ENCODE data around the gene KCNJ12.
"Not testable (repeated sequence)": the region's sequence is repeated elsewhere in the genome, so short reads cannot be mapped to it uniquely, and the experiment has no call there.

KCNJ12 gene

DNA sequence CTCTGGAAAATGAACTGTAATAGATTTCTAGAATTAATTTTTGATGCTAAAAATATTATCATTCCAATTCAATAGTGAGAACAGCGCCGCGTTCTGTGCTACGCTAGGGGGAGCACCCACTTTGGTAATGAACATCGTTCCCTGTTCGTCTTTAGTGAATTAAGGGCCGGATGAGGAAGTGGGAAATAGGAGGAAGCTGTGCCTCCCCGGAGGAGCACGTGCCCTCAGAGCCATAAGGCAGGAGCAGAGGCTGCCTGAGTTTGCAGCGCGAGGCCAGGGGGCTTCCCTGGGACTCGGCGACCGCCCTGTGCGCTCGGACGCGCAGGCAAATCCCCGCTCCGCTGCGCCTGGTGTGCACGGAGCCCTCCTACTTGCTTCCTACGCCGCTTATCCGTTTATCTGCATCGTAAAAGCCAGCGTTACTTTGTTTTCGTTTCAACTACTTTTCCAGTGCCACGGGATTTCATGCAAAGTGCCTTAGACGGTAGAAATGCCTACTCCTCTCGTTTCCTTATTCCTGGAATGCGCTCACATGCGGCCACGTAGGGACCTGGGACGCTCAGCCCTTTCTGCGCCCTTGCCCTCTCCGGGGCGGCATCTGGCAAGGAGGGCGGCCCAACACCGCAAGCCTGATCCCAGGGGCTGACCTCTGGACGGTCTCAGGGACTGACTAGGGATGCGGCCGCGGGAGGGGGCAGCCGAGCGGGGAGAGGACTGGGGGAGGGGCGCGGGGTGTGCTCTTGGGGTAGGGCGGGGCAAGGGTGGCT is 76.4 kb downstream of the KCNJ12 start:
- DNase-seq (ENCODE audit: low read depth in 2 of 2), result no peak

DNA sequence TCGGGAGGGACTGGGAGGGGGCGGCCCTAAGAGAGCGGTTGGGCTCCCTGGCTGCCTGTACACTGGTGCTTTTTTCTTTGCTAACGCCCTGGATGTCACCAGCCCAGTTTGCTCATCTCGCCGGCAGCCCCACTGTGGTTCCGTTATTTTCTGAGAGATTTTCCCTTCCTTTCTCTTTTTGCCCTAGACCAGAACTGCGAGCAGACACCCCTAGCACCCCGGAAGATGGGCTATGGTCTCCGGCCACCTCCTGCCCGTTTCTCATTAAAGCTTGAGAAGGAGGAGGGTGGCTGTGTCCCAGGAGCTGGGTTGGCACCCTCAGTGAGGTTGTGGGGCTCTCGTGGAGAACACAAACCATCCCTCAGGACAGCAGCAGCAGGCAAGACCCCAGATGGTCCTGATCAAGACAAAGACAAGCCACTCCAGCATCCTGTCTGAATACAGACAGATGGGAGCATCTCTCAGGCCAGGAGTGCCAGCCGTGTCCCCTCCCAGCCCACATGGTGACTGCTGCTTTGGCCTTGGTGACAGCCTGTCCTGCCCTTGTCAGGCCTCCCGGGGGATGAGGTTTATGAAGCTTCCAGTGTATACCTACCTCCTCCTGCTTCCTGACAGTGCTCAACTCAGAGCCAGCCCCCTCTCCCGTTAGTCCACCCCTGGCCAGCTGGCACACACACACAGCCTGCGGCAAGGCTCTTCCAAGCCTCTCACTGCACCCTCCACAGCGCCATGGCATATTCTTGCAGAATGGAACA is 77.2 kb downstream of the KCNJ12 start:
- no peak for DNase-seq (ENCODE audit: low read depth in 2 of 2)

DNA sequence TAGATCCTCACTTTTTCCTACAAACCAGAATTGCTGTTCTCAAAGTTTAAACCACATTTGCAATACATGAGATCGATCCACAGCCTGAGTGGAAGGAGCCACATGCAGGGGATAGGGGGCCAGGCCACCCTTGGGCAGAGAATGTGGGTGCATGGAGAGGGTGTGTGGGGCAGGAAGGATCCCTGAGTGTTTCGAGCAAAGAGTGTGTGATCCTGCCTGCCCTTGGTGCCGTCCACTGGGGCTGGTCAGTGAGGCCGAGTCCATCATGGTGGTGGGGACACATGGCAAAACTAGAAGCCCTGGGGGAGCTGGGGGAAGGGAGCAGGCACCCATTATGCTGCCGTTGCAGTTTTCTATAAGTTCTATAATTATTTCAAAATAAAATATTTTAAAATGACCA is 77.8 kb downstream of the KCNJ12 start:
- not testable (repeated sequence) for DNase-seq (ENCODE audit: low read depth in 2 of 2)

DNA sequence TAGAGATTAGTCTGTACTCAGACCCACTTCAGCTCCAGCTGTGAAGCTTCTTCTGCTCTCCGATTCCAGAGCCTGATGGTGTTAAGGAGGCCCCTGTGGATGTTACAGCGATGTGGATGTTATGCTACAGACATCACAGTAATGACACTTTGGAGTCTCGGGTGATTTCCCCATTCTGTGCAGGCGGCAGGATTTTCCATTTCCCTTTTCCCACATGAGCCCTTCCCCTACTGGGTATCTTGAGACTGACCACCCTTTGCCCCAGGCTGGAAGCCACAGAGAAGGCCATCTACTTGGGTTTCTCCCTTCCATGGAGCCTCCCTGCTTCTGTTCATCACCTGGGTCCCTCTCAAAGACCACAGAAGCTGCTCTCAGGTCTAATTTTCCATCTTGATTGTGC is 78.3 kb downstream of the KCNJ12 start:
- DNase-seq (ENCODE audit: low read depth in 2 of 2), result no peak

DNA sequence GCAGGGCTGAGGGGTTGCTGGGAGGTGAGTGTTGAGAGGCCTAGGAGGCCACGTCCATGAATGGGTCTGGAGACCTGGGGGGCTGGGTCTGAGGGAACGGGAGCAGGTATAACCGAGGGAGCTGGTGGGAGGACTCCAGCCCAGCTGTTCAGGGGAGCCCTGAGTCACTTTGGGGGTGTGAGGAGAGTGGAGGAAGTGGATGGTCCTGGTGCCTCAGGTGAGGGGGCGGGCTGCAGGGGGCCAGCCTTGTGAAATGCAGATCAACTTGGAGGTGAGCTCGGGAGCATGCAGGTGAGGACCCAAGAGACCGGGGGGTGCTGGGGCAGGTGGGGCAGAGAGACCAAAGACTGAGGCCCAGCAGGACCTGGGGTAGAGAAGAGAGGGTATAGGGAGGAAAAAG is 79.6 kb downstream of the KCNJ12 start:
- DNase-seq (ENCODE audit: low read depth in 2 of 2), result no peak

DNA sequence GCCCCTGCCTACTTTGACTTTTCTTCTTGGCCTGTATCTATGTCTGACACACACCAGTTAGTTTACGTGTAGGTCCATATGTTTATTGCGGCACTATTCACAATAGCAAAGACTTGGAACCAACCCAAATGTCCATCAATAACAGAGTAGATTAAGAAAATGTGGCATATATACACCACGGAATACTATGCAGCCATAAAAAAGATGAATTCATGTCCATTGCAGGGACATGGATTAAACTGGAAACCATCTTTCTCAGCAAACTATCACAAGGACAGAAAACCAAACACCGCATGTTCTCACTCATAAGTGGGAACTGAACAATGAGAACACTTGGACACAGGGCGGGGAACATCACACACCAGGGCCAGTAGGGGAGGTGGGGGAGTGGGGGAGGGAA is 80.3 kb downstream of the KCNJ12 start:
- DNase-seq (ENCODE audit: low read depth in 2 of 2), result not testable (repeated sequence)

DNA sequence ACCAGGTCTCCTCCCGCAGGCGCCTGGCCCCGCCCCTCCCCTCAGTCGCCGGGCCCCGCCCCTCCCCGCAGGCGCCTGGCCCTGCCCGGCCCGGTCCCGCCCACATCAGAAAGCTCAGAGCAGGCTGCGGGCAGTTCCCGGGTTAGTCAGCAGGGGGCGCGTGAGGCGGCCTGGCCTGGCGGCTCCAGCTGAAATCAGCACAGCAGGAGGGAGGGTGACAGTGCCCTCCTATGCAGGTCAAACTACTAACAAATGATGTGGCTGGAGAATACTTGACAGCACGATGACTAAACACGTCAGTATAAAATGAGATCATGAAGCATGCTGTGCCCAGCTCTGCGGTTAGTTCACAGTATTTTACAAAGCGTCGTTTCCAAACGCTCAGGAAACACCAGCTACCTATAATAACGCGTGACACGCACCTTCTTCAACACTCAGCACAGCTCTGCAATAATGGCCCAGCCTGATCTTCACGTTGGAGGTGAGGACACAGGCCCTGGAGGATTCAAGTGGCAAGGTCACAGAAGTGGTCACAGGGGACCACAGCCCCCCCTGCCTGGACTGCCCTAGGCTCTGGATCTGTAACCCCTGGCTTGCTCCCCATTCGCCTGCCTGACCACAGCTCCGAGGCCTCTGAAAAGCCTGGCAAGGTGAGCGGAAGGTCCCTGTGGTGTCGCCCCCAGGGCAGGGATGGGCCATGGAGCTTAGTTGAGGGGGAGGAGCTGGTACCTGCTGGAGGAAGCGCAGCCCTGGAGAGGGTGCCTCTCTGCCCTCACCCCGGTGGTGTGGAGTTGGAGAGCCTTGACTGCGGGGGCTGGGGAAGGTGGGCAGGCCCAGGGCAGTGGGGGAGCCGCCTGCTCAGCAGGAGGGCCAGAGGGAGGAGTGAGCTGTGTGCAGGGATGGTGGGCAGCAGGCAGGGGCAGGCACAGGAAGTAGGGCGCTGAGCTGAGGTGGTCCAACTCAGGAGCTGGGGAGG is 81.2 kb downstream of the KCNJ12 start:
- peak; percentile 84 to 88 for DNase-seq (ENCODE audit: low read depth in 2 of 2)

DNA sequence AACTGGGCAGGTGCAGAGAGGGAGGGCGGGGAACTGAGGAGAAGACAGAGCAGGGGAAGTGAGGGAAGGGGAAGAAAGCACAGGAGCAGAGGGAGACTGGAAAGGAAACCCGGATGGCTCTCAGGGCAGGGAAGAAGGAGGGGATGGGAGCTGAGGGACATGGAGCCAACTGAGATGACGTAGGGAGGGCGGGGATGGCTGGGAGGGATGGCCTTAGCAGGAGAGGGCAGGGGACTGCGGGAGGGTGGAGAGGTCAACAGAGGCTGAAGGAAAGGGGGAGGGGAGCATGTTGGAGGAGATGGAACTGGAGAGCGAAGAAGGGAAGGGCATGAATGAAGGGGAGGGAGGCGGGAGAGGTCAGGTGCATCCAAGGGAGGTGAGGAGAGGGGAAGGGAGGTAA is 81.9 kb downstream of the KCNJ12 start:
- no peak for DNase-seq (ENCODE audit: low read depth in 2 of 2)

DNA sequence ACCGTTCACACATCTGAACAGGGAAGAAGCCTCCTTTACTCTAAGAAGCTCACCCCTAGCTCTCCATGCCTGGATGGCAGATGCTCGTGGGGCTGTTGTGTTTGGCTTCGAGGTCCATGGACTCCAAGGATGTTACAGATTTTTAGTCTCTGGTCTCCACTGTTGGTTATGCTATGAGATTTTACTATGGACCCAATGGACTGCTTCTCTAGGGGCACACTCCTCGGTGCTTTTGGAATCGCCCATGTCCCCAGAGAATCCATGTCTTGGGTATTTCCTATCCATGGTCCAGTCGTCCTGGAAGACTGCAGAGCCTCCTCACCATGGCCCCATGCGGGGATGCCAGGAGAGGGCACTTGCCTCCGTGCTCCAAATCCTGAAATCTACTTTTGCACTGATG is 83.4 kb downstream of the KCNJ12 start:
- no peak for DNase-seq (ENCODE audit: low read depth in 2 of 2)

DNA sequence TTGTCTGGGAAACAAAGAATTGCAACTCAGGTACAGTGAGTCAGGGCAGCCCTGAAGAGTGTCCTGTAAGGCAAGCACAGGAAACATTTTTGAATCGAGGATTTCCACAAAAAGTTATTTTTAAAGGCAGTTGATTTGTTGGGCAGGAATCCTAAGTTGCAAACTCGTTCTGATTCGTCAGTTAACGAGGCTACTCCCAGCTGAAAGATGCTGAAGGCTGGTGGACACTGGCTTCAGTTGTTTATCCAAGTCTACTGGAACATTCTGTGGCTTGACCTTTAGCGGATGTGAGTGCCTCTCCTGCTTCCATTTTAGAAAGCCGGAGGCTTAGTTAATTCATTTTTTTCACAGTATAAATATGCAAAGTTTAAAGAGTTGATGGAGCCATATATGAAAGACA is 84.2 kb downstream of the KCNJ12 start:
- DNase-seq (ENCODE audit: low read depth in 2 of 2), result no peak

DNA sequence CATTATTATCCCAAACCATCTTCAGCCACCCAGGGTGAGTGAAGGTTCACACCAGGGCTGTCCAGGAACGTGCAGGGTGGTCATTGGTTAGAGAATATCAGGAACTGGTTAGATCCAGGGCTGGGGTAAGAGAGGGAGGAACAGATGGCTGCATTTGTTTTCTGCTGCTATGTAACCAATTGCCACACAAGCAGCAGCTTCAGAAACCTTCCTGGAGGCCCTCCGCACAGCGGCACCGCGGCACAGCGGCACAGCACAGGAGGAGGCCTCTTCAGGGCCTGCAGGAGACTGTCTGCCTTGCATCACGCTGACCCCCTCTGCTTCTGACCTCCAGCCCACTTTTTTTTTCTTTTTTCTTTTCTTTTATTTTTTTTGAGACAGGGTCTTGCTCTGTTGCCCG is 86.1 kb downstream of the KCNJ12 start:
- no peak for DNase-seq (ENCODE audit: low read depth in 2 of 2)

DNA sequence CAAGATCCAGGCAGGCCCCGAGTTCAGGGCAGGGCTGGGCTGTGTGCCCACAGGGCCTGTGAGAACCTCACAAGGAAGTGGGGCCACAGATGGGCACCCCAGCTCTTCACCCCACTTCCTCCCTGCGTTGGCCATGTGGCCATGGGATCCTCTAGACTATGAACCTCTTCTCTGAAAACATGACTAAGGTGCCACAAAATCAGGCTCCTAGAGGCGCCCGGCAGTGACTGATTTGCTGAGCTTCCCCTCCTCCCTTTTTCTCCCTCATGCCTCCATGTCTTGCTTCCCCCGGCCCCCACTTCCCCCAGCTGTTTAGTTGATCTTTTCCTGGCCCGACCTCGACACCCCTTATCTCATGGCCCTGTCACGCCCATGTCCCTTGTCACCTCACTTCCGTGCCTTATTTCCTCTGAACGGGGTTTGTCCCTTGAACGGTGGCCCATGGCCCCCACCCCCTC is 87.1 kb downstream of the KCNJ12 start:
- no peak for DNase-seq (ENCODE audit: low read depth in 2 of 2)

DNA sequence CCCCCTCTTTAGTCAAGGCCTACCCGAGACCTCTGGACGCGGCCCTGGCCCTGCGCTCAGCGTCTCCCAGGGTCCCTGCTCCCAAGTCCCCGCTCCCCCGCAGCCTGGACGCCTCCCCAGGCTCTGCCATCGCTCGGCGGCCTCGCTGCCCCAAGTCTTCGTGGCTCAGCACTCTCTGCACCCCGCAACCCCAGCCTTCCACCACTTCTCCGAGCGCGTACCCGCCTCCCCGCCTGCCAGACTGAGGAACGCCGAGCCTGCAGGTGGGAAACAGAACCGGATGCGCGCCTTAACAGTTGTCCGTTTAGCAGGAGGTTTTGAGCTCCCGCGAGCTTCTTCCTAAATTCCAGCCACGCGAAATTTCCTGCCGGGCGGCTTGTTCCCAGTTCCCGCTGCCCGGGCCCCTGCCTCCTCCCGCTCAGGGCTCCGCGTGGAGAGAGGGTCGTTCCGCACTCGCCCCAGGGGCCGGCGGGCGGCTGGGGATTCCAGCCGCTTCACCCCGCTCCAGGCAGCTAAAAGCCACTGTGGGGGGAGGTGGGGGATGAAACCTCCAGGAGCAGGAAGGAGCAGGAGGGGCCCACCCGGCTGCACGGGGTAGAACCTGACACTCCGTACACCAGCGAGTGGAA is 87.7 kb downstream of the KCNJ12 start:
- no peak for DNase-seq (ENCODE audit: low read depth in 2 of 2)

DNA sequence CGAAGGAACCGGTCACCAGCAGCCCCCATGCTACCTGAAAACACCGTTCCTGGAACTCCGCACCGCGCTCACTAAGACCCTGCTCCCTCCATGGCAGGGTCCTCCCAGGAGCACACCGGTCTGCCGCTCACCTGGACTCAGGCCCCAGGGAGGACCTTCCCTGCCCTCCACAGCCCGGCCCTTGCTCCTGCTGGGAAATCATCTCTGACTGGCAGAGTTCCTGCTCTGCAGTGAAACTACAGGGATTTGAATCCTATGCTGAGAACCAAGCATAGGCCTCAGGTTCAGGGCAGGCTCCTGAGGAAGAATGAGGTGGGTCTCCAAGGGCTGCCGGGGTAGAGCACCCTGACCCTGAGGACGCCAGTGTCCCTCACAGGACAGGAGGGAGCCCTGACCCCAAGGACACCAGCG is 88.5 kb downstream of the KCNJ12 start:
- no peak for DNase-seq (ENCODE audit: low read depth in 2 of 2)

DNA sequence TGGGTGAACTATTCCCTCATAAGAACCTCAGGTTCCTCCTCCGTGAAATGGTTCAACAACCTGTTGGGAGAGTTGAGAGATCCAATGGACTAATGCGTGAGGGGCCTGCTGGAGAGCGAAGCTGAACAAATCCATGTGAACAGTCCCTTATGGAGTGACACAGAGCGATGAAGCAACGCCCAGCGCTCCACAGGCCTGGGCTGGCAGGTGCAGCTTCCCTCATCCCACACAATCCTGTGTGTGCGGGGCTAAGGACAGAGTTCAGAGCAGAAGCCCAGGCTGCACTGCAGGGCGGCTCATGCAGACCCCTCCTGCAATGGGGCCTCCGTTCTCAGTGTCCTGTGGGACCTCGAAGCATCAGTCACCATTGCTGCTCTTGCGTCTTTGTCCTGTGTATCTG is 90.4 kb downstream of the KCNJ12 start:
- DNase-seq (ENCODE audit: low read depth in 2 of 2), result no peak

DNA sequence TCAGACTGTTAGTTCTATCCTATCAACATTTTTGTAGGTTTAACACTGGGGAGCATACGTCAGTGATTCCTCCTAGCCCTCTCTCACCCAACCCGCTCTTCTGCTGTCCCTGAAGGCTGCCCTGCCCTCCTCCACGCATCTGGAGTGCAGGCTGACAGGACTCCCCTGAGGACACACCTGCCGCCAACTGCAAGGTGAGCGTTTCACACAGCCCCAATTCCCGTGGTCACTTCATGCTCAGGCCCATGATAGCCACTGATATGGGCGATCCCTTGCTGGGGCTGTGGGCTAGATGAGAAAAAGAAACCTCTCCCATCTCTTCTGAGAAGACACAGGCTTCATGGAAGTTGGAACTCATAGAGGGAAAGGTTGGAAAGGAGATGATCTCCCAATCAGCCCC is 91.0 kb downstream of the KCNJ12 start:
- DNase-seq (ENCODE audit: low read depth in 2 of 2), result no peak

DNA sequence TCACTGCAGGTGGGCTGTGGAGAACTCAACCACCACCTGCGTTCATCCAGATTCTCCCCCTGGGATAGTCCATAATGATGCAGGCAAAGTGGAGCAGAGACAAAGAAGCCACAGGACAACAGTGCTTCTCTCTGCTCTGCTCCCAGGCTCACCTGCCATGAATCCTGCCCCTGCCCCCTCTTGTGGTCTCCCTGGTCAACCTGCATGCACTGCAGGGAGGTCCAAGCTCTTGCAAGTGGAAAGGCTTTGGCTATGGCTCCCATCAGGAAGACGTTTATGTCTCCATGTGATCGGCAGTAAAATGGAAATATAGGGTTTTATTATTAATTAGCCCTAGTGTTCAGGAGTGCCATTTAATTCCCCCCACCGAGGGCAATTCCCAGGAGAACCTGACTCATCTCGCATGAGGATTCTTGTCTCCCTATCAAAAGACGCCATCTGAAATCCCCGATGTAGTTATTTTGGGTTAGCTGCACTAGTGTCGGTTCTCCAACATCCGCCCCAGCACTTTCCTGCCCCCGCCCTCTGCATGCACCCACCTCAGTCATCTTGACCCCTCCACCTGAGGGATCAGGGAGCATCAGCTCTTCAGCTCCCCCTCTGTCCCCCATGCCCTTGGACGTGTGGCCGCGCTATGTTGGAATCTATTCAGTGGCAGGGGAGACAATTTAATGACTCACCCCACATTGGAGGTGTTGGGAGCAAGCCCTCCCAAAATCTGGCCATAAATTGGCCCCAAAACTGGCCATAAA is 91.8 kb downstream of the KCNJ12 start:
- DNase-seq (ENCODE audit: low read depth in 2 of 2), result no peak
